H1 (cell line): Measurements from ENCODE around the gene FSIP1. TPM values are rescaled to one million over a fixed set of nuclear protein-coding genes. Genes with fewer than 3 reads are reported as not detected.
A peak's percentile ranks its signal among the peaks of the same experiment; 100 is the strongest.

Experiments
- BCL11A ChIP-seq, 2 experiments: IDR thresholded peaks; one replicate each; pipeline ENCODE4 v1.6.1; 2011; ENCODE audit warnings: low read depth in 2 of 2, low read length in 2 of 2, mild to moderate bottlenecking in 2 of 2
- CBX5 ChIP-seq: fragments of 300-800, 300-1000 bp; sonication (generic); IDR thresholded peaks from 2 replicates; pipeline ENCODE4 v1.7.1; 2016; ENCODE audit warnings: antibody characterized with exemption, low read length, low read depth
- CBX8 ChIP-seq: fragments of 300-800, 300-1000 bp; sonication (generic); IDR thresholded peaks from 2 replicates; pipeline ENCODE4 v1.7.1; 2016; ENCODE audit warnings: low read depth, low read length, borderline replicate concordance
- CREB1 ChIP-seq: IDR thresholded peaks from 2 replicates; pipeline ENCODE4 v1.6.1; 2012; ENCODE audit warnings: inconsistent platforms
- EP300 ChIP-seq, 2 experiments: IDR thresholded peaks; 1 replicate in 1 of 2; 2 replicates in 1 of 2; pipeline ENCODE4 v1.6.1; 2011 to 2012; ENCODE audit warnings: low read depth in 2 of 2, low read length in 2 of 2, mild to moderate bottlenecking in 2 of 2, borderline replicate concordance in 1 of 2, inconsistent platforms in 1 of 2, moderate library complexity in 1 of 2
- HDAC2 ChIP-seq, 2 experiments: fragments of 300-600 bp in 1 of 2; sonication (generic) in 1 of 2; IDR thresholded peaks; 2 replicates each; pipeline ENCODE4 v1.6.1; 2011 to 2012; ENCODE audit warnings: low read depth in 2 of 2, low read length in 2 of 2, mild to moderate bottlenecking in 2 of 2, moderate library complexity in 2 of 2, borderline replicate concordance in 1 of 2, inconsistent platforms in 1 of 2
- HDAC6 ChIP-seq: IDR thresholded peaks from one replicate; pipeline ENCODE4 v1.7.1; 2012; ENCODE audit warnings: low read depth, mild to moderate bottlenecking, inconsistent platforms, low read length, moderate library complexity
- KDM5A ChIP-seq: fragments of 200-600 bp; IDR thresholded peaks from 2 replicates; pipeline ENCODE4 v1.7.1; 2012; ENCODE audit warnings: mild to moderate bottlenecking, low read length, inconsistent platforms, mixed read lengths
- NRF1 ChIP-seq: IDR thresholded peaks from 2 replicates; pipeline ENCODE4 v1.6.1; 2011; ENCODE audit warnings: mild to moderate bottlenecking, low read depth, low read length, improper control_type of control experiment
- POU5F1 ChIP-seq: IDR thresholded peaks from 2 replicates; pipeline ENCODE4 v1.6.1; 2011; ENCODE audit warnings: low read depth, mild to moderate bottlenecking, low read length, moderate library complexity
- RBBP5 ChIP-seq: IDR thresholded peaks from 2 replicates; pipeline ENCODE4 v1.7.1; 2012; ENCODE audit warnings: low read depth, mild to moderate bottlenecking, inconsistent platforms, low read length, moderate library complexity, borderline replicate concordance
- RXRA ChIP-seq: IDR thresholded peaks from 2 replicates; pipeline ENCODE4 v1.6.1; 2011; ENCODE audit warnings: low read depth, mild to moderate bottlenecking, low read length, moderate library complexity; ENCODE audit not compliant: insufficient read depth
- SIN3A ChIP-seq, 2 experiments: IDR thresholded peaks in 1 of 2; conservative IDR thresholded peaks in 1 of 2; 2 replicates each; pipeline ENCODE4 v1.6.1; 2011 to 2012; ENCODE audit warnings: low read length in 2 of 2, improper control_type of control experiment in 1 of 2, low read depth in 1 of 2, mild to moderate bottlenecking in 1 of 2
- SIX5 ChIP-seq: IDR thresholded peaks from 2 replicates; pipeline ENCODE4 v1.6.1; 2011; ENCODE audit warnings: mild to moderate bottlenecking, low read depth, low read length
- SP1 ChIP-seq: IDR thresholded peaks from 2 replicates; pipeline ENCODE4 v1.6.1; 2011; ENCODE audit warnings: low read depth, low read length
- SP4 ChIP-seq: IDR thresholded peaks from 2 replicates; pipeline ENCODE4 v1.6.1; 2012; ENCODE audit warnings: low read length, inconsistent platforms
- SUZ12 ChIP-seq: fragments of 200-600 bp; sonication (generic); IDR thresholded peaks from 2 replicates; pipeline ENCODE4 v1.6.1; 2012; ENCODE audit warnings: mild to moderate bottlenecking, inconsistent platforms, low read length, moderate library complexity, mixed read lengths
- TCF12 ChIP-seq: IDR thresholded peaks from 2 replicates; pipeline ENCODE4 v1.6.1; 2011; ENCODE audit warnings: low read depth, mild to moderate bottlenecking, low read length
- TEAD4 ChIP-seq: IDR thresholded peaks from 2 replicates; pipeline ENCODE4 v1.6.1; 2012; ENCODE audit warnings: low read depth, low read length, inconsistent platforms, mixed read lengths
- ZNF274 ChIP-seq: IDR thresholded peaks from 2 replicates; pipeline ENCODE4 v1.7.0; 2012; ENCODE audit warnings: low read length, borderline replicate concordance; ENCODE audit errors: extremely low read depth
- polyA plus RNA-seq, 7 experiments: library from polyadenylated mRNA; depleted of rRNA in 3 of 7; stranded (reverse) in 5 of 7; unstranded in 2 of 7; fragments of >200 nt in 5 of 7; fragments of 200-250 nt in 2 of 7; gene quantifications; 1 replicate in 5 of 7; 2 replicates in 1 of 7; 4 replicates in 1 of 7; pipeline versions ENCODE4 v1.2.1 to v1.2.3, GENCODE V29; 2011 to 2013; ENCODE audit warnings: missing spikeins in 2 of 7, mixed read lengths in 2 of 7
- total RNA-seq: library from RNA; stranded (reverse); fragmentation: NEBNext Ultra II Directional; extraction: Animal tissue kit (Norgen Biotek cat#: 25700); gene quantifications from 2 replicates; pipeline ENCODE4 v1.2.1, GENCODE V29; 2021
- TF ChIP-seq, protein P1 (sequence below): IDR thresholded peaks from 2 replicates; pipeline ENCODE4 v1.6.1; 2012; ENCODE audit warnings: inconsistent platforms
- TF ChIP-seq, protein P2 (sequence below): IDR thresholded peaks from 2 replicates; pipeline ENCODE4 v1.6.1; 2012; ENCODE audit warnings: low read length, inconsistent platforms

FSIP1 gene
- total and polyA plus RNA-seq, 2 of the 8 experiments (the other 6 are each of a cell fraction or from before 2014, with no cell fraction given) = 0.18 to 1.3 TPM

DNA sequence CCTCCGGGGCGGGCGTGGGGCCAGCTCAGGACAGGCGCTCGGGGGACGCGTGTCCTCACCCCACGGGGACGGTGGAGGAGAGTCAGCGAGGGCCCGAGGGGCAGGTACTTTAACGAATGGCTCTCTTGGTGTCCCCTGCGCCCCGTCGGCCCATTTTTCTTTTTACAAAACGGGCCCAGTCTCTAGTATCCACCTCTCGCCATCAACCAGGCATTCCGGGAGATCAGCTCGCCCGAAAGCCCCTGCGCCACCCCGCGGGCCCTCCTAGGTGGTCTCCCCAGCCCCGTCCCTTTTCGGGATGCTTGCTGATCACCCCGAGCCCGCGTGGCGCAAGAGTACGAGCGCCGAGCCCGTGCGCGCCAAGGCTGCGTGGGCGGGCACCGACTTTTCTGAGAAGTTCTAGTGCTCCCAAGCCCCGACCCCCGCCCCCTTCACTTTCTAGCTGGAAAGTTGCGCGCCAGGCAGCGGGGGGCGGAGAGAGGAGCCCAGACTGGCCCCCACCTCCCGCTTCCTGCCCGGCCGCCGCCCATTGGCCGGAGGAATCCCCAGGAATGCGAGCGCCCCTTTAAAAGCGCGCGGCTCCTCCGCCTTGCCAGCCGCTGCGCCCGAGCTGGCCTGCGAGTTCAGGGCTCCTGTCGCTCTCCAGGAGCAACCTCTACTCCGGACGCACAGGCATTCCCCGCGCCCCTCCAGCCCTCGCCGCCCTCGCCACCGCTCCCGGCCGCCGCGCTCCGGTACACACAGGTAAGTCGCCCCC, 202.0 kb downstream of the FSIP1 start, which contains the start of gene THBS1 (continued):
- TF ChIP-seq KDM5A = no peak
- TF ChIP-seq, protein P1, sequence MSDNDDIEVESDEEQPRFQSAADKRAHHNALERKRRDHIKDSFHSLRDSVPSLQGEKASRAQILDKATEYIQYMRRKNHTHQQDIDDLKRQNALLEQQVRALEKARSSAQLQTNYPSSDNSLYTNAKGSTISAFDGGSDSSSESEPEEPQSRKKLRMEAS = peak; percentile 17; the same call in 1 of the 2 replicates
- no peak for TF ChIP-seq BCL11A (IDR thresholded peaks at IDR 0.05; ENCODE audit: low read depth in 2 of 2, low read length in 2 of 2)
- TF ChIP-seq RBBP5 = peak; percentile 23; the same call in 1 of the 2 replicates
- TF ChIP-seq SUZ12 = no peak
- TF ChIP-seq NRF1 = no peak
- TF ChIP-seq CREB1 = 0 out of 2 replicates have a peak, but pooled peaks have one; percentile 2
- no peak for TF ChIP-seq TCF12
- TF ChIP-seq, protein P2, sequence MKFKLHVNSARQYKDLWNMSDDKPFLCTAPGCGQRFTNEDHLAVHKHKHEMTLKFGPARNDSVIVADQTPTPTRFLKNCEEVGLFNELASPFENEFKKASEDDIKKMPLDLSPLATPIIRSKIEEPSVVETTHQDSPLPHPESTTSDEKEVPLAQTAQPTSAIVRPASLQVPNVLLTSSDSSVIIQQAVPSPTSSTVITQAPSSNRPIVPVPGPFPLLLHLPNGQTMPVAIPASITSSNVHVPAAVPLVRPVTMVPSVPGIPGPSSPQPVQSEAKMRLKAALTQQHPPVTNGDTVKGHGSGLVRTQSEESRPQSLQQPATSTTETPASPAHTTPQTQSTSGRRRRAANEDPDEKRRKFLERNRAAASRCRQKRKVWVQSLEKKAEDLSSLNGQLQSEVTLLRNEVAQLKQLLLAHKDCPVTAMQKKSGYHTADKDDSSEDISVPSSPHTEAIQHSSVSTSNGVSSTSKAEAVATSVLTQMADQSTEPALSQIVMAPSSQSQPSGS = no peak
- TF ChIP-seq SP1 = peak; percentile 74; the same call in 1 of the 2 replicates
- TF ChIP-seq HDAC2 (IDR thresholded peaks at IDR 0.05; ENCODE audit: borderline replicate concordance in 1 of 2, low read depth in 2 of 2, low read length in 2 of 2) = no peak
- no peak for TF ChIP-seq CBX5
- TF ChIP-seq TEAD4 = peak; percentile 97
- no peak for TF ChIP-seq ZNF274
- no peak for TF ChIP-seq HDAC6
- TF ChIP-seq SIX5 = no peak
- TF ChIP-seq RXRA = no peak
- no peak for TF ChIP-seq CBX8
- no peak for TF ChIP-seq SP4
- no peak; a peak in 1 of 3 replicates for TF ChIP-seq EP300 (IDR thresholded peaks at IDR 0.05; ENCODE audit: borderline replicate concordance in 1 of 2, low read depth in 2 of 2, low read length in 2 of 2)
- TF ChIP-seq POU5F1 = no peak
- TF ChIP-seq SIN3A (conservative IDR thresholded peaks at IDR 0.05 in 1 of 2, IDR thresholded peaks at IDR 0.05 in 1 of 2; ENCODE audit: low read depth in 1 of 2, low read length in 2 of 2) = 0 out of 4 replicates have a peak, but pooled peaks of 1 of the 2 experiments have one; percentile 16
